Left lung (tissue), 10 donors: Measurements from ENCODE around the gene HERC3. TPM values are rescaled to one million over a fixed set of nuclear protein-coding genes. Genes with fewer than 3 reads are reported as not detected.

Experiments
- ATAC-seq: fragments of 200-7000 bp; cut with Tn5 transposase; one replicate; pipeline ENCODE4 v1.9.1; 2020; ENCODE audit warnings: moderate library complexity
- DNase-seq, 4 donors: peaks; one replicate each; pipeline ENCODE4 v3.0.0-alpha.2; 2013 to 2020
- H3K27ac ChIP-seq, 2 donors: fragments of 200-600 bp; sonication (generic) in 1 of 2; one replicate each; pipeline versions ENCODE4 v1.5.0 to v1.8.0; 2020 to 2021
- H3K27me3 ChIP-seq, 2 donors: fragments of 200-600 bp; sonication (generic) in 1 of 2; one replicate each; pipeline versions ENCODE4 v1.5.0 to v1.8.0; 2020 to 2021
- H3K36me3 ChIP-seq, 2 donors: fragments of 200-600 bp; sonication (generic) in 1 of 2; one replicate each; pipeline versions ENCODE4 v1.5.0 to v1.8.0; 2020 to 2021
- H3K4me1 ChIP-seq, 2 donors: fragments of 200-600 bp; one replicate each; pipeline ENCODE4 v1.8.0; 2021
- H3K4me3 ChIP-seq, 2 donors: fragments of 200-600 bp; sonication (generic) in 1 of 2; one replicate each; pipeline versions ENCODE4 v1.5.0 to v1.8.0; 2020 to 2021; ENCODE audit warnings: mild to moderate bottlenecking in 1 of 2
- H3K9me3 ChIP-seq, 2 donors: fragments of 200-600 bp; sonication (generic) in 1 of 2; one replicate each; pipeline versions ENCODE4 v1.5.0 to v1.8.0; 2020 to 2021
- CTCF ChIP-seq, 2 donors: fragments of 200-600 bp; sonication (generic) in 1 of 2; IDR thresholded peaks; one replicate each; pipeline versions ENCODE4 v1.5.0 to v1.8.0; 2021; ENCODE audit warnings: antibody characterized with exemption in 2 of 2
- intact Hi-C, 2 donors: fragments of 100-400 bp; cut with DNase I; formaldehyde crosslinking; loops; one replicate each; pipeline versions ENCODE4 v1.11.2 to v1.14.2; 2022
- polyA plus RNA-seq, 6 donors: library from polyadenylated mRNA; unstranded; fragments of 120-200 nt; gene quantifications; one replicate each; pipeline ENCODE4 v1.2.1, GENCODE V29; 2013; ENCODE audit not compliant: insufficient read length in 6 of 6
- total RNA-seq, 2 donors: library from RNA; stranded (reverse); fragmentation: NEBNext Ultra II Directional; extraction: Animal tissue kit (Norgen Biotek cat#: 25700); gene quantifications; one replicate each; pipeline ENCODE4 v1.2.1, GENCODE V29; 2021
- donor health status: DM: no; HTN: yes; CAD: no.
- donor health status: DM: no; HTN: no; CAD: no.

The HERC3 gene
- total and polyA plus RNA-seq, 8 donors = 17.1 to 43.8 (median 22.2) TPM

- Histone ChIP-seq H3K27ac (no peak overlapping the region), H3K27me3 (no peaks in the 10 kb centered on the region), H3K9me3 (no peaks in the 10 kb centered on the region), H3K4me1 (no peaks in the 10 kb centered on the region), H3K4me3 (no peak overlapping the region), H3K36me3 (peaks cover 0 to 57% of the 10 kb centered on the region in 2 donors)
- TF ChIP-seq CTCF (IDR thresholded peaks at IDR 0.05) = no peak
- intact Hi-C loops = no loop called here
- no peak for DNase-seq
- ATAC-seq = peak; percentile 57
Observed at GRCh38 chr4:88690355-88690754, 98.1 kb downstream of the HERC3 start.

GRCh38 chr4:88693792-88694191, 101.5 kb downstream of the HERC3 start:
- ATAC-seq (no peak), DNase-seq (no peak)
- Histone ChIP-seq H3K4me3 (no peak overlapping the region), H3K4me1 (no peaks in the 10 kb centered on the region), H3K27ac (no peak overlapping the region), H3K27me3 (no peaks in the 10 kb centered on the region), H3K9me3 (no peaks in the 10 kb centered on the region), H3K36me3 (peaks cover 0 to 55% of the 10 kb centered on the region in 2 donors)
- intact Hi-C loops = no loop called here
- no peak for TF ChIP-seq CTCF (IDR thresholded peaks at IDR 0.05)

GRCh38 chr4:88696630-88697029, 104.3 kb downstream of the HERC3 start:
- Histone ChIP-seq H3K27ac (no peak overlapping the region), H3K27me3 (no peaks in the 10 kb centered on the region), H3K4me3 (peak overlapping the region in 1 of 2 donors; percentile 54), H3K9me3 (no peaks in the 10 kb centered on the region), H3K36me3 (peaks cover 0 to 27% of the 10 kb centered on the region in 2 donors), H3K4me1 (no peaks in the 10 kb centered on the region)
- intact Hi-C loops = no loop called here
- TF ChIP-seq CTCF (IDR thresholded peaks at IDR 0.05) = no peak
- DNase-seq (no peak), ATAC-seq (no peak)

- intact Hi-C loops = no loop called here
- Histone ChIP-seq H3K9me3 (no peaks in the 10 kb centered on the region), H3K4me3 (peak overlapping the region; percentile 38 to 54), H3K36me3 (peaks cover 0 to 25% of the 10 kb centered on the region in 2 donors), H3K27ac (peak overlapping the region; percentile 43 to 58), H3K27me3 (no peaks in the 10 kb centered on the region), H3K4me1 (no peaks in the 10 kb centered on the region)
- TF ChIP-seq CTCF (IDR thresholded peaks at IDR 0.05) = no peak
- peak in 1 of 4 donors; percentile 57 for DNase-seq
- ATAC-seq = peak; percentile 58
Observed at GRCh38 chr4:88697141-88697540, 104.9 kb downstream of the HERC3 start.

GRCh38 chr4:88697588-88698329, 105.5 kb downstream of the HERC3 start, which contains the start of gene NAP1L5:
Gene NAP1L5, minus strand, starts transcription at chr4:88697829. Its CDS starts 75 bp downstream, at chr4:88697754.
- DNase-seq (peak; percentile 36 to 84 (median 68)), ATAC-seq (peak; percentile 92)
- no peaks in the 10 kb centered on the region for H3K27me3 ChIP-seq

More at GRCh38 chr4:88697588-88698329, 105.5 kb downstream of the HERC3 start, which contains the start of gene NAP1L5:
- Histone ChIP-seq H3K9me3 (no peaks in the 10 kb centered on the region), H3K36me3 (peaks cover 0 to 29% of the 10 kb centered on the region in 2 donors), H3K27ac (peak within 1 kb of the TSS; percentile 43 to 58), H3K4me3 (peak within 1 kb of the TSS; percentile 38 to 54), H3K4me1 (no peaks in the 10 kb centered on the region)
- intact Hi-C loops = no loop called here
- TF ChIP-seq CTCF (IDR thresholded peaks at IDR 0.05) = no peak
